GM12891 (cell line): ENCODE results near the gene DDX4.

ENCODE experiments used
- POLR2A ChIP-seq: IDR thresholded peaks from 2 replicates; pipeline ENCODE4 v1.6.1; 2011; ENCODE audit warnings: low read depth, low read length, control low read depth
- POLR2AphosphoS5 ChIP-seq: IDR thresholded peaks from 2 replicates; pipeline ENCODE4 v1.6.1; 2011; ENCODE audit warnings: low read depth, low read length, control low read depth
- SPI1 ChIP-seq: IDR thresholded peaks from 2 replicates; pipeline ENCODE4 v1.6.1; 2011; ENCODE audit warnings: low read depth, low read length, control low read depth
- TAF1 ChIP-seq: IDR thresholded peaks from 2 replicates; pipeline ENCODE4 v1.6.1; 2011; ENCODE audit warnings: low read depth, low read length, control low read depth

GRCh38 chr5:55742778-55743177 lies 4.9 kb downstream of the DDX4 start:
- TF ChIP-seq TAF1 = no peak
- no peak for TF ChIP-seq POLR2AphosphoS5
- TF ChIP-seq POLR2A = no peak
- TF ChIP-seq SPI1 = no peak
